Measurements from ENCODE around the gene DCST2.

Gene DCST2

GRCh38 chr1:155037851-155038441 lies 4.4 kb upstream of the DCST2 start:
- Histone ChIP-seq H3K27ac (no peak overlapping the region), H3K4me3 (ENCODE audit: low read depth in 1 of 2, low read length in 1 of 2) (no peak overlapping the region), H3K27me3 (no peaks in the 10 kb centered on the region), H3K9me3 (no peaks in the 10 kb centered on the region), H3K36me3 (no peaks in the 10 kb centered on the region), H3K4me1 (ENCODE audit: control insufficient read depth in 1 of 2, insufficient read depth in 1 of 2, low read depth in 1 of 2, low read length in 1 of 2) (peaks cover 26 to 28% of the 10 kb centered on the region in 2 experiments)
- no peak for TF ChIP-seq CTCF (IDR thresholded peaks at IDR 0.05)

- Histone ChIP-seq H3K27ac (no peak overlapping the region), H3K36me3 (no peaks in the 10 kb centered on the region), H3K27me3 (no peaks in the 10 kb centered on the region), H3K4me1 (ENCODE audit: control insufficient read depth in 1 of 2, insufficient read depth in 1 of 2, low read depth in 1 of 2, low read length in 1 of 2) (peaks cover 26 to 28% of the 10 kb centered on the region in 2 experiments), H3K4me3 (ENCODE audit: low read depth in 1 of 2, low read length in 1 of 2) (no peak overlapping the region), H3K9me3 (no peaks in the 10 kb centered on the region)
- TF ChIP-seq CTCF (IDR thresholded peaks at IDR 0.05) = no peak
Observed at GRCh38 chr1:155037043-155037442, 3.5 kb upstream of the DCST2 start.

GRCh38 chr1:155035936-155036335 lies 2.4 kb upstream of the DCST2 start:
- no peaks in the 10 kb centered on the region for H3K36me3 ChIP-seq
- H3K4me3 ChIP-seq (ENCODE audit: low read depth in 1 of 2, low read length in 1 of 2) = no peak overlapping the region
- H3K27me3 ChIP-seq = no peaks in the 10 kb centered on the region
- peaks cover 26 to 28% of the 10 kb centered on the region in 2 experiments for H3K4me1 ChIP-seq (ENCODE audit: control insufficient read depth in 1 of 2, insufficient read depth in 1 of 2, low read depth in 1 of 2, low read length in 1 of 2)
- no peaks in the 10 kb centered on the region for H3K9me3 ChIP-seq
- TF ChIP-seq CTCF (IDR thresholded peaks at IDR 0.05) = no peak
- no peak overlapping the region for H3K27ac ChIP-seq

GRCh38 chr1:155034318-155035208 lies 982 bp upstream of the DCST2 start:
- H3K9me3 ChIP-seq = no peaks in the 10 kb centered on the region
- no peak overlapping the region for H3K27ac ChIP-seq
- no peak for TF ChIP-seq CTCF (IDR thresholded peaks at IDR 0.05)
- H3K4me3 ChIP-seq (ENCODE audit: low read depth in 1 of 2, low read length in 1 of 2) = no peak overlapping the region
- H3K27me3 ChIP-seq = no peaks in the 10 kb centered on the region
- H3K4me1 ChIP-seq (ENCODE audit: control insufficient read depth in 1 of 2, insufficient read depth in 1 of 2, low read depth in 1 of 2, low read length in 1 of 2) = peaks cover 26% of the 10 kb centered on the region in 2 experiments
- H3K36me3 ChIP-seq = no peaks in the 10 kb centered on the region

- H3K36me3 ChIP-seq = no peaks in the 10 kb centered on the region
- H3K27me3 ChIP-seq = no peaks in the 10 kb centered on the region
- no peak overlapping the region for H3K27ac ChIP-seq
- H3K4me1 ChIP-seq (ENCODE audit: control insufficient read depth in 1 of 2, insufficient read depth in 1 of 2, low read depth in 1 of 2, low read length in 1 of 2) = peaks cover 23 to 24% of the 10 kb centered on the region in 2 experiments
- H3K4me3 ChIP-seq (ENCODE audit: low read depth in 1 of 2, low read length in 1 of 2) = no peak overlapping the region
- no peaks in the 10 kb centered on the region for H3K9me3 ChIP-seq
- no peak for TF ChIP-seq CTCF (IDR thresholded peaks at IDR 0.05)
Observed at GRCh38 chr1:155032886-155033285, 695 bp downstream of the DCST2 start.
